A549 (cell line): ENCODE data around the gene PSMF1. TPM values are rescaled to one million over a fixed set of nuclear protein-coding genes. Genes with fewer than 3 reads are reported as not detected.

ENCODE experiments used
- ATAC-seq, 2 experiments: fragments of 200-7000 bp in 1 of 2; fragments of >200 bp in 1 of 2; cut with Nextera tagmentation in 1 of 2; cut with Tn5 transposase in 1 of 2; 3 replicates each; pipeline versions ENCODE4 v1.8.0 to v1.9.1; 2018 to 2020; ENCODE audit warnings: mild to moderate bottlenecking in 1 of 2, moderate library complexity in 1 of 2
- CTCF ChIA-PET: fragments of 300-600 bp; sonication (Branson Sonifier 250); formaldehyde crosslinking; extraction: SDS; loops from one replicate; lab custom pipeline; 2021; ENCODE audit warnings: antibody characterized with exemption, inconsistent platforms; lab: Yijun Ruan, JAX
- POLR2A ChIA-PET: fragments of 350-600 bp; formaldehyde crosslinking; extraction: SDS; loops from one replicate; lab custom pipeline; 2021; ENCODE audit warnings: antibody characterized with exemption, inconsistent platforms; lab: Yijun Ruan, JAX
- DNase-seq, 2 experiments: peaks; one replicate each; pipeline versions ENCODE4 v3.0.0 to v3.0.0-alpha.2; 2011 to 2016; ENCODE audit warnings: low read depth in 1 of 2, low spot score in 1 of 2
- FAIRE-seq: peaks from 2 replicates; lab custom pipeline; 2011; peaks lifted over from hg19 to GRCh38; lab: Jason Lieb, UNC
- H3K27ac ChIP-seq, 2 experiments: fragments of >200 bp; sonication (Bioruptor Twin); formaldehyde crosslinking; 3 replicates each; pipeline ENCODE4 v1.5.1; 2016 to 2017
- H3K4me1 ChIP-seq: fragments of >200 bp; sonication (Bioruptor Twin); formaldehyde crosslinking; 3 replicates; pipeline ENCODE4 v1.6.1; 2016
- H3K4me2 ChIP-seq: fragments of >200 bp; sonication (Bioruptor Twin); formaldehyde crosslinking; 3 replicates; pipeline ENCODE4 v1.6.1; 2016
- H3K4me3 ChIP-seq: fragments of >200 bp; sonication (Bioruptor Twin); formaldehyde crosslinking; 3 replicates; pipeline ENCODE4 v1.5.1; 2016
- H3K9me3 ChIP-seq: fragments of >200 bp; sonication (Bioruptor Twin); formaldehyde crosslinking; 3 replicates; pipeline ENCODE4 v1.6.1; 2016
- CBX2 ChIP-seq: fragments of 200-600 bp; sonication (generic); IDR thresholded peaks from 2 replicates; pipeline ENCODE4 v1.6.1; 2016; ENCODE audit warnings: low read depth, mild to moderate bottlenecking, borderline replicate concordance
- CEBPB ChIP-seq, 2 experiments: fragments of >200 bp in 1 of 2; sonication (Bioruptor Twin) in 1 of 2; formaldehyde crosslinking in 1 of 2; IDR thresholded peaks; 2 replicates each; pipeline ENCODE4 v1.6.1; 2012 to 2016
- CHD4 ChIP-seq: fragments of 200-600 bp; sonication (generic); IDR thresholded peaks from 2 replicates; pipeline ENCODE4 v1.6.1; 2016; ENCODE audit warnings: antibody characterized with exemption, mild to moderate bottlenecking, borderline replicate concordance
- CTCF ChIP-seq: fragments of >200 bp; sonication (Bioruptor Twin); formaldehyde crosslinking; IDR thresholded peaks from 3 replicates; pipeline ENCODE4 v1.5.1; 2016
- ELK1 ChIP-seq: fragments of 150-350 bp; IDR thresholded peaks from 2 replicates; pipeline ENCODE4 v1.6.1; 2014; ENCODE audit warnings: low read depth, mild to moderate bottlenecking, low read length
- EP300 ChIP-seq, 2 experiments: fragments of >200 bp; sonication (Bioruptor Twin); formaldehyde crosslinking; IDR thresholded peaks; 2 replicates in 1 of 2; 3 replicates in 1 of 2; pipeline ENCODE4 v1.6.1; 2016 to 2017
- FOSB ChIP-seq: fragments of 250-450 bp; sonication (Bioruptor Pico); IDR thresholded peaks from 2 replicates; pipeline ENCODE4 v1.5.0; 2020; ENCODE audit warnings: mild to moderate bottlenecking, moderate library complexity
- GATA3 ChIP-seq: IDR thresholded peaks from 2 replicates; pipeline ENCODE4 v1.6.1; 2012; ENCODE audit warnings: borderline replicate concordance
- HMGXB4 ChIP-seq: fragments of 250-450 bp; sonication (Bioruptor Pico); IDR thresholded peaks from 2 replicates; pipeline ENCODE4 v1.5.0; 2021; ENCODE audit warnings: mild to moderate bottlenecking, moderate library complexity, borderline replicate concordance
- HOXB5 ChIP-seq: fragments of 250-450 bp; sonication (Bioruptor Pico); IDR thresholded peaks from 2 replicates; pipeline ENCODE4 v1.5.0; 2020; ENCODE audit warnings: mild to moderate bottlenecking, moderate library complexity
- JUN ChIP-seq, 2 experiments: fragments of >200 bp; sonication (Bioruptor Twin); formaldehyde crosslinking; IDR thresholded peaks; 2 replicates in 1 of 2; 3 replicates in 1 of 2; pipeline ENCODE4 v1.6.1; 2016 to 2017
- KDM1A ChIP-seq: fragments of 200-600 bp; sonication (generic); IDR thresholded peaks from 2 replicates; pipeline ENCODE4 v1.6.1; 2016; ENCODE audit warnings: low read depth, mild to moderate bottlenecking
- MAFK ChIP-seq: fragments of 450-650 bp; IDR thresholded peaks from 2 replicates; pipeline ENCODE4 v1.6.1; 2014; ENCODE audit not compliant: partially characterized antibody
- MAX ChIP-seq: IDR thresholded peaks from 2 replicates; pipeline ENCODE4 v1.6.1; 2012
- MAZ ChIP-seq: fragments of 150-350 bp; IDR thresholded peaks from 2 replicates; pipeline ENCODE4 v1.6.1; 2014; ENCODE audit warnings: antibody characterized with exemption, low read depth, low read length, borderline replicate concordance
- NPAS2 ChIP-seq: fragments of 250-450 bp; sonication (Bioruptor Pico); IDR thresholded peaks from 2 replicates; pipeline ENCODE4 v1.8.0; 2022; ENCODE audit warnings: mild to moderate bottlenecking, moderate library complexity, borderline replicate concordance
- POLR2A ChIP-seq: IDR thresholded peaks from 2 replicates; pipeline ENCODE4 v1.6.1; 2012; ENCODE audit warnings: mild to moderate bottlenecking, low read length
- POLR2AphosphoS2 ChIP-seq: conservative IDR thresholded peaks from 2 replicates; pipeline ENCODE4 v1.6.1; 2012; ENCODE audit warnings: low read length, improper control_type of control experiment, inconsistent platforms
- RARB ChIP-seq: fragments of 250-450 bp; sonication (Bioruptor Pico); IDR thresholded peaks from 2 replicates; pipeline ENCODE4 v1.8.0; 2021; ENCODE audit warnings: mild to moderate bottlenecking, moderate library complexity
- RCOR1 ChIP-seq: fragments of 150-350 bp; IDR thresholded peaks from 2 replicates; pipeline ENCODE4 v1.6.1; 2014; ENCODE audit warnings: antibody characterized with exemption, low read length, low read depth
- RFX5 ChIP-seq: fragments of 450-650 bp; IDR thresholded peaks from 2 replicates; pipeline ENCODE4 v1.7.1; 2014; ENCODE audit warnings: antibody characterized with exemption, mild to moderate bottlenecking, moderate library complexity
- RNF2 ChIP-seq: fragments of 200-600 bp; sonication (generic); IDR thresholded peaks from 2 replicates; pipeline ENCODE4 v1.6.1; 2016; ENCODE audit warnings: low read depth, mild to moderate bottlenecking, antibody characterized with exemption, moderate library complexity, borderline replicate concordance
- TFCP2L1 ChIP-seq: fragments of 250-450 bp; sonication (Bioruptor Pico); IDR thresholded peaks from 2 replicates; pipeline ENCODE4 v1.5.0; 2021; ENCODE audit warnings: mild to moderate bottlenecking
- ZC3H11A ChIP-seq: fragments of 450-650 bp; IDR thresholded peaks from 2 replicates; pipeline ENCODE4 v1.6.1; 2014; ENCODE audit warnings: antibody characterized with exemption, mild to moderate bottlenecking
- ZFP36 ChIP-seq: fragments of 450-650 bp; IDR thresholded peaks from 2 replicates; pipeline ENCODE4 v1.6.1; 2014; ENCODE audit warnings: borderline replicate concordance; ENCODE audit not compliant: partially characterized antibody
- WGBS: methylation state at CpG from one replicate; pipeline ENCODE4 v1.1.6; 2017; ENCODE audit errors: missing lambda C conversion rate; 5-methylcytosine and 5-hydroxymethylcytosine counted together
- polyA plus RNA-seq, 4 experiments: library from polyadenylated mRNA; depleted of rRNA in 3 of 4; stranded (reverse); fragments of >200 nt; fragmentation: RNase III in 1 of 4; extraction: RNeasy Plus Mini Kit Qiagen cat#74134 plus additional on column Dnase treatment in 1 of 4; gene quantifications; 2 replicates in 3 of 4; 3 replicates in 1 of 4; pipeline ENCODE4 v1.2.3, GENCODE V29; 2011 to 2017
- TF ChIP-seq, protein P1 (sequence below): fragments of 450-650 bp; IDR thresholded peaks from 2 replicates; pipeline ENCODE4 v1.6.1; 2014; ENCODE audit warnings: antibody characterized with exemption
- TF ChIP-seq, protein P2 (sequence below): fragments of >200 bp; sonication (Bioruptor Twin); formaldehyde crosslinking; IDR thresholded peaks from 2 replicates; pipeline ENCODE4 v1.6.1; 2016

The PSMF1 gene
- polyA plus RNA-seq, 2 of the 4 experiments (the other 2 are of a cell fraction): 123 to 157 TPM

DNA sequence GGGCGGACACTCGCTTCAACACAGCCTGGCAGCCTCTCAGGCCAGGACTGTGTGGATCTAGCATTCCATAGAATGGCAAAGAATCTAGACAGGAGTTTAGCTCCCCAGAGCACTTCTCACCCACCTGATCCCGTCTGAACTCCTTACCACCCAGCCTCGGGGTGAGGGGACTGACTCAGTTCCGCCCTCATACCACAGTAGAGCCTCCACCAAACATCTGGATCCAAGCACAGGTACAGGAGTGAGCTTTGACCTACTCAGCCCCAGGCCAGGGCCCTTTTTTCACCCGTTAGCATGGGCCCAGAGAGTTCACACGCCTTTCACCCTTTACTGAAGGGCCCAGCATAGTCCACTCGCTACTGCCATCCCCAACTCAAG lies 715 bp downstream of the PSMF1 start:
- TF ChIP-seq RNF2 (no peak), CHD4 (no peak), TFCP2L1 (CRISPR knock-in tag) (no peak), MAFK (no peak), ELK1 (no peak), FOSB (CRISPR knock-in tag) (no peak), CBX2 (no peak), ZFP36 (no peak), NPAS2 (CRISPR knock-in tag) (no peak), RARB (CRISPR knock-in tag) (no peak), MAZ (no peak), GATA3 (no peak), POLR2A (no peak), KDM1A (no peak), RCOR1 (no peak), EP300 (IDR thresholded peaks at IDR 0.05) (no peak)
- TF ChIP-seq, protein P1, sequence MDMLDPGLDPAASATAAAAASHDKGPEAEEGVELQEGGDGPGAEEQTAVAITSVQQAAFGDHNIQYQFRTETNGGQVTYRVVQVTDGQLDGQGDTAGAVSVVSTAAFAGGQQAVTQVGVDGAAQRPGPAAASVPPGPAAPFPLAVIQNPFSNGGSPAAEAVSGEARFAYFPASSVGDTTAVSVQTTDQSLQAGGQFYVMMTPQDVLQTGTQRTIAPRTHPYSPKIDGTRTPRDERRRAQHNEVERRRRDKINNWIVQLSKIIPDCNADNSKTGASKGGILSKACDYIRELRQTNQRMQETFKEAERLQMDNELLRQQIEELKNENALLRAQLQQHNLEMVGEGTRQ: no peak
- Histone ChIP-seq H3K9me3 (no peaks in the 10 kb centered on the region), H3K4me1 (peaks cover 45% of the 10 kb centered on the region), H3K4me2 (peak overlapping the region; percentile 86), H3K27ac (peak overlapping the region; percentile 91 to 92), H3K4me3 (peak overlapping the region; percentile 97)
- no peak for DNase-seq
- POLR2A ChIA-PET: no interaction called here
- peak in 1 of 2 experiments; percentile 5; a peak in 3 of 6 replicates for ATAC-seq
- FAIRE-seq: no peak
- WGBS: 5% methylated on average over 8 of the region's 8 CpGs
- CTCF ChIA-PET: interaction anchor here (1.1 to 6.7 kb wide), 5 partner anchors 11 to 303 kb away, joined by 3 to 50 read pairs (median 4); no protein-coding TSS in a partner anchor

GRCh38 chr20:1119524-1119923 lies 1.1 kb downstream of the PSMF1 start:
- ChIA-PET POLR2A (no interaction called here), CTCF (interaction anchor here (1.0 to 6.7 kb wide), 5 partner anchors 12 to 91 kb away, joined by 3 to 50 read pairs (median 4); no protein-coding TSS in a partner anchor)
- peak overlapping the region; percentile 97 for H3K4me3 ChIP-seq
- 18% methylated on average over 3 of the region's 3 CpGs for WGBS
- FAIRE-seq (no peak), ATAC-seq (no peak), DNase-seq (no peak)
- TF ChIP-seq EP300 (IDR thresholded peaks at IDR 0.05) (no peak), TFCP2L1 (CRISPR knock-in tag) (no peak), HMGXB4 (CRISPR knock-in tag) (no peak), HOXB5 (CRISPR knock-in tag) (no peak), POLR2AphosphoS2 (no peak), RFX5 (no peak), MAX (no peak), CEBPB (IDR thresholded peaks at IDR 0.05) (no peak), FOSB (CRISPR knock-in tag) (no peak), CTCF (no peak), MAZ (no peak), ZC3H11A (no peak), ZFP36 (no peak), JUN (IDR thresholded peaks at IDR 0.05) (no peak)
- TF ChIP-seq, protein P2, sequence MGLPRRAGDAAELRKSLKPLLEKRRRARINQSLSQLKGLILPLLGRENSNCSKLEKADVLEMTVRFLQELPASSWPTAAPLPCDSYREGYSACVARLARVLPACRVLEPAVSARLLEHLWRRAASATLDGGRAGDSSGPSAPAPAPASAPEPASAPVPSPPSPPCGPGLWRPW: no peak
- TF ChIP-seq, protein P1: no peak
- peak overlapping the region; percentile 86 for H3K4me2 ChIP-seq
- peak overlapping the region; percentile 91 to 92 for H3K27ac ChIP-seq
- H3K9me3 ChIP-seq: no peaks in the 10 kb centered on the region
- peaks cover 45% of the 10 kb centered on the region for H3K4me1 ChIP-seq
